PC-3 (cell line): ENCODE results near the gene PRDM5. TPM values are rescaled to one million over a fixed set of nuclear protein-coding genes. Genes with fewer than 3 reads are reported as not detected.

Experiments used
- ATAC-seq: fragments of 200-7000 bp; cut with Tn5 transposase; 2 replicates; pipeline ENCODE4 v1.9.1; 2020; ENCODE audit warnings: mild to moderate bottlenecking, moderate library complexity
- BruUV-seq: library from RNA; stranded (reverse); fragments of 400-500 nt; replicated peaks from 2 replicates; lab custom pipeline; 2021; lab: Mats Ljungman, UMichigan
- CTCF ChIA-PET: fragments of 300-600 bp; sonication (Branson Sonifier 250); formaldehyde crosslinking; loops from one replicate; lab custom pipeline; 2022; ENCODE audit warnings: antibody characterized with exemption; lab: Charles Lee
- POLR2A ChIA-PET: fragments of 300-600 bp; sonication (Branson Sonifier 250); formaldehyde crosslinking; loops from one replicate; lab custom pipeline; 2022; ENCODE audit warnings: antibody characterized with exemption; ENCODE audit not compliant: unreplicated experiment; lab: Charles Lee
- DNase-seq: peaks from one replicate; pipeline ENCODE4 v3.0.0-alpha.2; 2015
- H2AFZ ChIP-seq: fragments of 300-600 bp; sonication (generic); 2 replicates; pipeline ENCODE4 v1.6.0; 2016; ENCODE audit warnings: antibody characterized with exemption, low read length
- H3F3A ChIP-seq: fragments of 300-600 bp; sonication (generic); one replicate; pipeline ENCODE4 v1.6.0; 2017; ENCODE audit warnings: antibody characterized with exemption, low read length, control low read depth, mild to moderate bottlenecking; ENCODE audit not compliant: unreplicated experiment
- H3K27ac ChIP-seq: fragments of 300-600 bp; sonication (generic); 2 replicates; pipeline ENCODE4 v1.5.1; 2016; ENCODE audit warnings: mild to moderate bottlenecking, low read length
- H3K27me3 ChIP-seq: fragments of 300-600 bp; sonication (generic); 2 replicates; pipeline ENCODE4 v1.6.1; 2016; ENCODE audit warnings: low read length, mixed read lengths
- H3K36me3 ChIP-seq: fragments of 300-600 bp; sonication (generic); 2 replicates; pipeline ENCODE4 v1.6.1; 2016; ENCODE audit warnings: low read depth, mixed run types, low read length, mixed read lengths
- H3K4me1 ChIP-seq: fragments of 300-600 bp; sonication (generic); 2 replicates; pipeline ENCODE4 v1.5.1; 2016; ENCODE audit warnings: low read length; ENCODE audit not compliant: insufficient read depth
- H3K4me2 ChIP-seq: fragments of 300-600 bp; sonication (generic); 2 replicates; pipeline ENCODE4 v1.6.0; 2016; ENCODE audit warnings: low read length
- H3K4me3 ChIP-seq: fragments of 300-600 bp; sonication (generic); 2 replicates; pipeline ENCODE4 v1.5.1; 2016; ENCODE audit warnings: mild to moderate bottlenecking, low read length, mixed read lengths
- H3K79me2 ChIP-seq: fragments of 300-600 bp; sonication (generic); 2 replicates; pipeline ENCODE4 v1.6.1; 2017; ENCODE audit warnings: low read length, mixed read lengths
- H3K9ac ChIP-seq: fragments of 300-600 bp; sonication (generic); 2 replicates; pipeline ENCODE4 v1.6.0; 2016; ENCODE audit warnings: mild to moderate bottlenecking, low read length
- H3K9me2 ChIP-seq: fragments of 300-600 bp; sonication (generic); replicated peaks from 2 replicates; pipeline ENCODE4 v1.6.1; 2016; ENCODE audit warnings: mixed run types, low read length, mixed read lengths
- H3K9me3 ChIP-seq: fragments of 300-600 bp; sonication (generic); 2 replicates; pipeline ENCODE4 v1.6.1; 2016; ENCODE audit warnings: low read length, mixed read lengths
- H4K20me1 ChIP-seq: fragments of 300-600 bp; sonication (generic); 2 replicates; pipeline ENCODE4 v1.6.1; 2016; ENCODE audit warnings: low read length, mixed read lengths
- CTCF ChIP-seq: fragments of 300-600 bp; sonication (generic); conservative IDR thresholded peaks from 2 replicates; pipeline ENCODE4 v1.5.1; 2017; ENCODE audit warnings: antibody characterized with exemption, low read depth, mild to moderate bottlenecking, low read length
- EZH2 ChIP-seq: fragments of 300-600 bp; sonication (generic); IDR thresholded peaks from one replicate; pipeline ENCODE4 v1.6.1; 2017; ENCODE audit warnings: antibody characterized with exemption, mild to moderate bottlenecking, low read length; ENCODE audit not compliant: unreplicated experiment
- EZH2phosphoT487 ChIP-seq: fragments of 300-600 bp; sonication (generic); IDR thresholded peaks from 2 replicates; pipeline ENCODE4 v1.6.1; 2018; ENCODE audit warnings: mild to moderate bottlenecking, antibody characterized with exemption, low read length, borderline replicate concordance
- intact Hi-C: fragments of 100-400 bp; cut with micrococcal nuclease; formaldehyde crosslinking; loops from 2 replicates; pipeline ENCODE4 v1.9.0; 2023
- total RNA-seq: library from RNA; depleted of rRNA; stranded (reverse); fragments of >200 nt; gene quantifications from 2 replicates; pipeline ENCODE4 v1.2.3, GENCODE V29; 2014

Gene PRDM5
- total RNA-seq, 1 experiment from 2014 or later, result 2.4 TPM

DNA sequence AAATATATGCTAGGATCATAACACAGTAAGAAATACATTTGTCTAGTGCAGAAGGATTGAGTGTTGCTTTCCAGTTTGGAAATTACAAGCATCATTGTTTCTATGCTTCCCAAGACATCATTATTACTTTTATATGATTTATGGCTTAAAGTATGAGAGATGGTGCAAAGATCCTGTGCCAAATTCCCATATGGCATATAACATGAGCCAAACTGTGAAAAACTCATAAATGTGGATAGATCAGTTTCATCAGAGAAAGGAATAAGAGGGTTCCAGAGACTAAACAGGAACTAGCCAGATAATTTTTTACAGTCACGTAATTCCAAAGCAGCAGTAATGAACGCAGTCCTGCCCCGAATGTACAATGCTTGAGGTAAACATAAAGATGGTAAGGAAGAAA is 126.3 kb downstream of the PRDM5 start:
- no peak for ATAC-seq
- H3K4me3 ChIP-seq, result no peak overlapping the region

GRCh38 chr4:120785202-120785601 is 137.3 kb downstream of the PRDM5 start:
- intact Hi-C loops, result no loop called here
- Histone ChIP-seq H2AFZ (no peak overlapping the region), H3K79me2 (no peaks in the 10 kb centered on the region), H3K27me3 (no peaks in the 10 kb centered on the region), H3K9me3 (no peaks in the 10 kb centered on the region), H3F3A (no peaks in the 10 kb centered on the region), H3K9ac (no peak overlapping the region), H3K4me1 (no peaks in the 10 kb centered on the region), H3K36me3 (no peaks in the 10 kb centered on the region), H3K4me2 (no peak overlapping the region), H3K9me2 (no peaks in the 10 kb centered on the region), H3K27ac (no peak overlapping the region), H4K20me1 (no peaks in the 10 kb centered on the region), H3K4me3 (no peak overlapping the region)
- POLR2A ChIA-PET, result no interaction called here
- TF ChIP-seq EZH2phosphoT487 (no peak), EZH2 (no peak), CTCF (no peak)
- CTCF ChIA-PET, result no interaction called here
- DNase-seq (no peak), ATAC-seq (no peak)
- no TSS peak for BruUV-seq

More for the DNA sequence above, 126.3 kb downstream of the PRDM5 start:
- Histone ChIP-seq H4K20me1 (no peaks in the 10 kb centered on the region), H3K36me3 (no peaks in the 10 kb centered on the region), H3K9ac (no peak overlapping the region), H3K27ac (no peak overlapping the region), H3K9me3 (no peaks in the 10 kb centered on the region), H3K27me3 (no peaks in the 10 kb centered on the region), H3K79me2 (no peaks in the 10 kb centered on the region), H3K9me2 (no peaks in the 10 kb centered on the region), H3K4me2 (no peak overlapping the region), H2AFZ (no peak overlapping the region), H3F3A (no peaks in the 10 kb centered on the region), H3K4me1 (no peaks in the 10 kb centered on the region)
- TF ChIP-seq EZH2 (no peak), CTCF (no peak), EZH2phosphoT487 (no peak)
- BruUV-seq, result no TSS peak
- CTCF ChIA-PET, result no interaction called here
- POLR2A ChIA-PET, result no interaction called here
- DNase-seq, result no peak
- intact Hi-C loops, result no loop called here

- intact Hi-C loops, result no loop called here
- Histone ChIP-seq H3K36me3 (no peaks in the 10 kb centered on the region), H3K27ac (no peak overlapping the region), H3K9me3 (no peaks in the 10 kb centered on the region), H4K20me1 (no peaks in the 10 kb centered on the region), H2AFZ (no peak overlapping the region), H3K9ac (no peak overlapping the region), H3K27me3 (no peaks in the 10 kb centered on the region), H3K4me1 (no peaks in the 10 kb centered on the region), H3K4me3 (no peak overlapping the region), H3K79me2 (no peaks in the 10 kb centered on the region), H3K4me2 (no peak overlapping the region), H3F3A (no peaks in the 10 kb centered on the region), H3K9me2 (no peaks in the 10 kb centered on the region)
- TF ChIP-seq CTCF, result no peak
- no peak for TF ChIP-seq EZH2
- TF ChIP-seq EZH2phosphoT487, result no peak
- ChIA-PET CTCF (no interaction called here), POLR2A (no interaction called here)
- no TSS peak for BruUV-seq
- no peak for DNase-seq
- no peak for ATAC-seq
Observed at GRCh38 chr4:120777459-120777858, 145.1 kb downstream of the PRDM5 start.
